Mucosa of rectum (tissue), 2 donors: ENCODE measurements around the gene CCDC178.

Source experiments
- H3K27ac ChIP-seq, 2 donors: one replicate each; pipeline ENCODE4 v1.7.0; 2013; ENCODE audit warnings: inconsistent platforms in 2 of 2, low read depth in 2 of 2, low read length in 2 of 2
- H3K27me3 ChIP-seq, 2 donors: one replicate each; pipeline ENCODE4 v1.7.0; 2013; ENCODE audit warnings: low read length in 2 of 2; ENCODE audit not compliant: control insufficient read depth in 2 of 2, insufficient read depth in 2 of 2
- H3K36me3 ChIP-seq, 2 donors: one replicate each; pipeline ENCODE4 v1.7.0; 2013; ENCODE audit warnings: low read length in 2 of 2; ENCODE audit not compliant: control insufficient read depth in 2 of 2, insufficient read depth in 2 of 2
- H3K4me1 ChIP-seq, 2 donors: one replicate each; pipeline ENCODE4 v1.7.0; 2013; ENCODE audit warnings: low read length in 2 of 2, mild to moderate bottlenecking in 1 of 2; ENCODE audit not compliant: control insufficient read depth in 2 of 2, insufficient read depth in 2 of 2
- H3K4me3 ChIP-seq, 2 donors: one replicate each; pipeline ENCODE4 v1.7.0; 2013; ENCODE audit warnings: low read length in 2 of 2
- H3K9ac ChIP-seq, 2 donors: one replicate each; pipeline ENCODE4 v1.7.0; 2013; ENCODE audit warnings: low read length in 2 of 2, low read depth in 1 of 2, mild to moderate bottlenecking in 1 of 2
- H3K9me3 ChIP-seq, 2 donors: one replicate each; pipeline ENCODE4 v1.7.0; 2013; ENCODE audit warnings: low read length in 2 of 2; ENCODE audit not compliant: control insufficient read depth in 2 of 2
- donor health status: healthy.
- donor health status: Normal muscosa, but diverticular disease.

CCDC178 gene

GRCh38 chr18:33114749-33115148 is 325.8 kb downstream of the CCDC178 start:
- H3K36me3 ChIP-seq = no peaks in the 10 kb centered on the region
- no peak overlapping the region for H3K9ac ChIP-seq
- no peak overlapping the region for H3K27ac ChIP-seq
- H3K4me1 ChIP-seq = no peaks in the 10 kb centered on the region
- H3K27me3 ChIP-seq = no peaks in the 10 kb centered on the region
- H3K4me3 ChIP-seq = no peak overlapping the region
- no peaks in the 10 kb centered on the region for H3K9me3 ChIP-seq

GRCh38 chr18:33113416-33113815 is 327.1 kb downstream of the CCDC178 start:
- Histone ChIP-seq H3K4me1 (no peaks in the 10 kb centered on the region), H3K4me3 (no peak overlapping the region), H3K36me3 (no peaks in the 10 kb centered on the region), H3K9ac (no peak overlapping the region), H3K27me3 (no peaks in the 10 kb centered on the region), H3K27ac (no peak overlapping the region), H3K9me3 (no peaks in the 10 kb centered on the region)

- Histone ChIP-seq H3K4me1 (no peaks in the 10 kb centered on the region), H3K27me3 (no peaks in the 10 kb centered on the region), H3K9me3 (no peaks in the 10 kb centered on the region), H3K9ac (no peak overlapping the region), H3K27ac (no peak overlapping the region), H3K4me3 (no peak overlapping the region), H3K36me3 (no peaks in the 10 kb centered on the region)
Observed at GRCh38 chr18:33107511-33107910, 333.0 kb downstream of the CCDC178 start.

GRCh38 chr18:33101316-33101715 is 339.2 kb downstream of the CCDC178 start:
- H3K9ac ChIP-seq = no peak overlapping the region
- H3K27ac ChIP-seq = no peak overlapping the region
- no peaks in the 10 kb centered on the region for H3K36me3 ChIP-seq
- H3K27me3 ChIP-seq = no peaks in the 10 kb centered on the region
- H3K4me1 ChIP-seq = no peaks in the 10 kb centered on the region
- H3K9me3 ChIP-seq = no peaks in the 10 kb centered on the region
- no peak overlapping the region for H3K4me3 ChIP-seq

GRCh38 chr18:33099626-33100025 is 340.9 kb downstream of the CCDC178 start:
- no peaks in the 10 kb centered on the region for H3K27me3 ChIP-seq
- H3K36me3 ChIP-seq = no peaks in the 10 kb centered on the region
- H3K4me3 ChIP-seq = no peak overlapping the region
- no peaks in the 10 kb centered on the region for H3K9me3 ChIP-seq
- no peak overlapping the region for H3K27ac ChIP-seq
- H3K4me1 ChIP-seq = no peaks in the 10 kb centered on the region
- no peak overlapping the region for H3K9ac ChIP-seq

GRCh38 chr18:33097126-33097525 is 343.4 kb downstream of the CCDC178 start:
- Histone ChIP-seq H3K27me3 (no peaks in the 10 kb centered on the region), H3K27ac (no peak overlapping the region), H3K9ac (no peak overlapping the region), H3K4me3 (no peak overlapping the region), H3K9me3 (no peaks in the 10 kb centered on the region), H3K4me1 (no peaks in the 10 kb centered on the region), H3K36me3 (no peaks in the 10 kb centered on the region)

- Histone ChIP-seq H3K9me3 (no peaks in the 10 kb centered on the region), H3K27me3 (no peaks in the 10 kb centered on the region), H3K27ac (no peak overlapping the region), H3K4me1 (no peaks in the 10 kb centered on the region), H3K4me3 (no peak overlapping the region), H3K9ac (no peak overlapping the region), H3K36me3 (no peaks in the 10 kb centered on the region)
Observed at GRCh38 chr18:33090461-33090860, 350.1 kb downstream of the CCDC178 start.

GRCh38 chr18:33076601-33077000 is 363.9 kb downstream of the CCDC178 start:
- H3K9me3 ChIP-seq = no peaks in the 10 kb centered on the region
- no peaks in the 10 kb centered on the region for H3K36me3 ChIP-seq
- H3K4me1 ChIP-seq = no peaks in the 10 kb centered on the region

GRCh38 chr18:33074125-33074524 is 366.4 kb downstream of the CCDC178 start:
- H3K36me3 ChIP-seq = no peaks in the 10 kb centered on the region
- no peaks in the 10 kb centered on the region for H3K4me1 ChIP-seq

More at GRCh38 chr18:33076601-33077000, 363.9 kb downstream of the CCDC178 start:
- Histone ChIP-seq H3K9ac (no peak overlapping the region), H3K27me3 (no peaks in the 10 kb centered on the region), H3K27ac (no peak overlapping the region), H3K4me3 (no peak overlapping the region)

GRCh38 chr18:33062834-33063364 is 377.6 kb downstream of the CCDC178 start:
- Histone ChIP-seq H3K27me3 (no peaks in the 10 kb centered on the region), H3K9ac (no peak overlapping the region), H3K4me1 (no peaks in the 10 kb centered on the region), H3K9me3 (no peaks in the 10 kb centered on the region), H3K27ac (no peak overlapping the region), H3K4me3 (no peak overlapping the region), H3K36me3 (no peaks in the 10 kb centered on the region)

More at GRCh38 chr18:33074125-33074524, 366.4 kb downstream of the CCDC178 start:
- no peak overlapping the region for H3K27ac ChIP-seq
- no peak overlapping the region for H3K4me3 ChIP-seq
- no peaks in the 10 kb centered on the region for H3K9me3 ChIP-seq
- H3K27me3 ChIP-seq = no peaks in the 10 kb centered on the region
- H3K9ac ChIP-seq = no peak overlapping the region

GRCh38 chr18:33052886-33053285 is 387.6 kb downstream of the CCDC178 start:
- Histone ChIP-seq H3K27ac (no peak overlapping the region), H3K9me3 (no peaks in the 10 kb centered on the region), H3K4me1 (no peaks in the 10 kb centered on the region), H3K27me3 (no peaks in the 10 kb centered on the region), H3K36me3 (no peaks in the 10 kb centered on the region), H3K9ac (no peak overlapping the region), H3K4me3 (no peak overlapping the region)
